ENCODE measurements around the gene MAN1B1. TPM values are rescaled to one million over a fixed set of nuclear protein-coding genes. Genes with fewer than 3 reads are reported as not detected.

MAN1B1 gene
- total RNA-seq, 3 donors from 2014 or later (not counting 1 experiment from before 2014, with no cell fraction given): 75.1 to 99.4 (median 80.4) TPM

- Histone ChIP-seq H3K36me3 (ENCODE audit: control insufficient read depth, insufficient read depth, low read length) (no peaks in the 10 kb centered on the region), H3K4me3 (ENCODE audit: low read length) (no peak overlapping the region), H3K27ac (ENCODE audit: low read length) (no peak overlapping the region), H3K27me3 (ENCODE audit: control insufficient read depth, insufficient read depth, low read length) (no peaks in the 10 kb centered on the region), H3K9me3 (ENCODE audit: control insufficient read depth, insufficient read depth, low read length) (no peaks in the 10 kb centered on the region), H3K4me1 (ENCODE audit: control insufficient read depth, insufficient read depth, low read length) (peaks cover 12% of the 10 kb centered on the region)
- DNase-seq (no peak), ATAC-seq (no peak)
- Mint-ChIP-seq H3K27ac (no peak overlapping the region), H3K4me3 (no peak overlapping the region), H3K4me1 (peaks cover 8 to 10% of the 10 kb centered on the region in 2 donors), H3K27me3 (ENCODE audit: low read depth in 2 of 2) (no peaks in the 10 kb centered on the region), H3K9me3 (no peaks in the 10 kb centered on the region), H3K36me3 (no peaks in the 10 kb centered on the region)
- intact Hi-C loops (cut with micrococcal nuclease): no loop called here
- no peak for TF ChIP-seq CTCF (IDR thresholded peaks at IDR 0.05)
- WGBS (ENCODE audit: insufficient coverage): 90% methylated on average over 26 of the region's 26 CpGs
Measured at GRCh38 chr9:137063311-137064026, 23.3 kb upstream of the MAN1B1 start.

- no peak overlapping the region for H3K4me3 ChIP-seq (ENCODE audit: low read length)
- no peaks in the 10 kb centered on the region for H3K9me3 ChIP-seq (ENCODE audit: control insufficient read depth, insufficient read depth, low read length)
- peak; percentile 90 for TF ChIP-seq CTCF (IDR thresholded peaks at IDR 0.05)
- H3K4me1 ChIP-seq (ENCODE audit: control insufficient read depth, insufficient read depth, low read length): peaks cover 14% of the 10 kb centered on the region
- H3K27me3 ChIP-seq (ENCODE audit: control insufficient read depth, insufficient read depth, low read length): no peaks in the 10 kb centered on the region
- Mint-ChIP-seq H3K9me3 (no peaks in the 10 kb centered on the region), H3K4me3 (no peak overlapping the region), H3K4me1 (peaks cover 8 to 10% of the 10 kb centered on the region in 2 donors), H3K36me3 (no peaks in the 10 kb centered on the region), H3K27me3 (ENCODE audit: low read depth in 2 of 2) (no peaks in the 10 kb centered on the region), H3K27ac (no peak overlapping the region)
- no peak overlapping the region for H3K27ac ChIP-seq (ENCODE audit: low read length)
- ATAC-seq: peak; percentile 45 to 59 (median 51)
- peak; percentile 55 to 76 for DNase-seq
- intact Hi-C loops (cut with micrococcal nuclease): no loop called here
- WGBS (ENCODE audit: insufficient coverage): 60% methylated on average over 55 of the region's 55 CpGs
- no peaks in the 10 kb centered on the region for H3K36me3 ChIP-seq (ENCODE audit: control insufficient read depth, insufficient read depth, low read length)
Measured at GRCh38 chr9:137064027-137064879, 22.5 kb upstream of the MAN1B1 start.

- H3K4me1 Mint-ChIP-seq: peaks cover 8 to 10% of the 10 kb centered on the region in 2 donors
- Histone ChIP-seq H3K9me3 (ENCODE audit: control insufficient read depth, insufficient read depth, low read length) (no peaks in the 10 kb centered on the region), H3K36me3 (ENCODE audit: control insufficient read depth, insufficient read depth, low read length) (no peaks in the 10 kb centered on the region), H3K4me1 (ENCODE audit: control insufficient read depth, insufficient read depth, low read length) (peaks cover 19% of the 10 kb centered on the region), H3K4me3 (ENCODE audit: low read length) (no peak overlapping the region), H3K27me3 (ENCODE audit: control insufficient read depth, insufficient read depth, low read length) (no peaks in the 10 kb centered on the region), H3K27ac (ENCODE audit: low read length) (no peak overlapping the region)
- no peak overlapping the region for H3K27ac Mint-ChIP-seq
- intact Hi-C loops (cut with micrococcal nuclease): no loop called here
- no peak for TF ChIP-seq CTCF (IDR thresholded peaks at IDR 0.05)
- ATAC-seq: no peak
- no peaks in the 10 kb centered on the region for H3K27me3 Mint-ChIP-seq (ENCODE audit: low read depth in 2 of 2)
- no peaks in the 10 kb centered on the region for H3K9me3 Mint-ChIP-seq
- no peaks in the 10 kb centered on the region for H3K36me3 Mint-ChIP-seq
- no peak for DNase-seq
- no peak overlapping the region for H3K4me3 Mint-ChIP-seq
- WGBS (ENCODE audit: insufficient coverage): 95% methylated on average over 12 of the region's 12 CpGs
Measured at GRCh38 chr9:137064880-137065164, 22.0 kb upstream of the MAN1B1 start.

Data from natural killer cell (primary cell).